OCI-LY3 (cell line): ENCODE measurements around the gene CD83.

Experiments
- EZH2phosphoT487 ChIP-seq: fragments of 200-600 bp; shearing (Covaris generic); IDR thresholded peaks from 2 replicates; pipeline ENCODE4 v1.6.1; 2018; ENCODE audit warnings: antibody characterized with exemption, mixed run types, low read depth
- TF ChIP-seq, protein P1 (sequence below): fragments of 200-600, 300-600 bp; sonication (generic); IDR thresholded peaks from 2 replicates; pipeline ENCODE4 v1.5.1; 2014; ENCODE audit warnings: antibody characterized with exemption, low read length, low read depth

- no peak for TF ChIP-seq EZH2phosphoT487
- TF ChIP-seq, protein P1, sequence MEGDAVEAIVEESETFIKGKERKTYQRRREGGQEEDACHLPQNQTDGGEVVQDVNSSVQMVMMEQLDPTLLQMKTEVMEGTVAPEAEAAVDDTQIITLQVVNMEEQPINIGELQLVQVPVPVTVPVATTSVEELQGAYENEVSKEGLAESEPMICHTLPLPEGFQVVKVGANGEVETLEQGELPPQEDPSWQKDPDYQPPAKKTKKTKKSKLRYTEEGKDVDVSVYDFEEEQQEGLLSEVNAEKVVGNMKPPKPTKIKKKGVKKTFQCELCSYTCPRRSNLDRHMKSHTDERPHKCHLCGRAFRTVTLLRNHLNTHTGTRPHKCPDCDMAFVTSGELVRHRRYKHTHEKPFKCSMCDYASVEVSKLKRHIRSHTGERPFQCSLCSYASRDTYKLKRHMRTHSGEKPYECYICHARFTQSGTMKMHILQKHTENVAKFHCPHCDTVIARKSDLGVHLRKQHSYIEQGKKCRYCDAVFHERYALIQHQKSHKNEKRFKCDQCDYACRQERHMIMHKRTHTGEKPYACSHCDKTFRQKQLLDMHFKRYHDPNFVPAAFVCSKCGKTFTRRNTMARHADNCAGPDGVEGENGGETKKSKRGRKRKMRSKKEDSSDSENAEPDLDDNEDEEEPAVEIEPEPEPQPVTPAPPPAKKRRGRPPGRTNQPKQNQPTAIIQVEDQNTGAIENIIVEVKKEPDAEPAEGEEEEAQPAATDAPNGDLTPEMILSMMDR: no peak
Measured at GRCh38 chr6:14176429-14176828, 58.9 kb downstream of the CD83 start.
